NCI-H2196 treated with DMSO at 0.1 percent for 48 hours (cell line): ENCODE measurements around the gene TM9SF2.
A peak's percentile ranks its signal among the peaks of the same experiment; 100 is the strongest.
"Not testable (repeated sequence)": the region's sequence is repeated elsewhere in the genome, so short reads cannot be mapped to it uniquely, and the experiment has no call there.

Source experiments
- DNase-seq: peaks from one replicate; lab custom pipeline; 2025; ENCODE audit not compliant: unreplicated experiment; lab: John Stamatoyannopoulos, UW

TM9SF2 gene

GRCh38 chr13:99491750-99492149 lies 9.5 kb upstream of the TM9SF2 start:
- not testable (repeated sequence) for DNase-seq

GRCh38 chr13:99495466-99496183 lies 5.6 kb upstream of the TM9SF2 start:
- DNase-seq = no peak

GRCh38 chr13:99496184-99497142 lies 4.8 kb upstream of the TM9SF2 start:
- DNase-seq = no peak

- DNase-seq = peak; percentile 80
Observed at GRCh38 chr13:99498171-99499161, 2.8 kb upstream of the TM9SF2 start.

- no peak for DNase-seq
Observed at GRCh38 chr13:99500839-99501183, 461 bp upstream of the TM9SF2 start.

GRCh38 chr13:99501848-99502301 lies 603 bp downstream of the TM9SF2 start:
- DNase-seq = no peak

- DNase-seq = no peak
Observed at GRCh38 chr13:99505814-99506269, 4.6 kb downstream of the TM9SF2 start.

GRCh38 chr13:99506634-99507033 lies 5.4 kb downstream of the TM9SF2 start:
- no peak for DNase-seq

- DNase-seq = no peak
Observed at GRCh38 chr13:99507054-99507453, 5.8 kb downstream of the TM9SF2 start.

- DNase-seq = no peak
Observed at GRCh38 chr13:99507551-99507950, 6.3 kb downstream of the TM9SF2 start.

- DNase-seq = no peak
Observed at GRCh38 chr13:99507986-99508385, 6.7 kb downstream of the TM9SF2 start.

- DNase-seq = no peak
Observed at GRCh38 chr13:99509479-99509878, 8.2 kb downstream of the TM9SF2 start.

GRCh38 chr13:99514801-99515200 lies 13.5 kb downstream of the TM9SF2 start:
- DNase-seq = no peak

- DNase-seq = no peak
Observed at GRCh38 chr13:99516153-99516929, 15.1 kb downstream of the TM9SF2 start.

GRCh38 chr13:99517577-99517976 lies 16.3 kb downstream of the TM9SF2 start:
- DNase-seq = no peak

GRCh38 chr13:99517984-99518383 lies 16.7 kb downstream of the TM9SF2 start:
- no peak for DNase-seq

- no peak for DNase-seq
Observed at GRCh38 chr13:99522298-99522697, 21.0 kb downstream of the TM9SF2 start.

GRCh38 chr13:99523838-99524237 lies 22.6 kb downstream of the TM9SF2 start:
- no peak for DNase-seq

GRCh38 chr13:99525967-99526366 lies 24.7 kb downstream of the TM9SF2 start:
- DNase-seq = no peak

GRCh38 chr13:99526549-99526948 lies 25.3 kb downstream of the TM9SF2 start:
- DNase-seq = no peak
